NCI-H524 (cell line): Measurements from ENCODE around the gene CHD1L.
"Not testable (repeated sequence)": the region's sequence is repeated elsewhere in the genome, so short reads cannot be mapped to it uniquely, and the experiment has no call there.

Experiments
- DNase-seq, 2 experiments: peaks; one replicate each; lab custom pipeline; 2025; lab: John Stamatoyannopoulos, UW

CHD1L gene

GRCh38 chr1:147233903-147234302 lies 8.6 kb upstream of the CHD1L start:
- DNase-seq: not testable (repeated sequence)

DNA sequence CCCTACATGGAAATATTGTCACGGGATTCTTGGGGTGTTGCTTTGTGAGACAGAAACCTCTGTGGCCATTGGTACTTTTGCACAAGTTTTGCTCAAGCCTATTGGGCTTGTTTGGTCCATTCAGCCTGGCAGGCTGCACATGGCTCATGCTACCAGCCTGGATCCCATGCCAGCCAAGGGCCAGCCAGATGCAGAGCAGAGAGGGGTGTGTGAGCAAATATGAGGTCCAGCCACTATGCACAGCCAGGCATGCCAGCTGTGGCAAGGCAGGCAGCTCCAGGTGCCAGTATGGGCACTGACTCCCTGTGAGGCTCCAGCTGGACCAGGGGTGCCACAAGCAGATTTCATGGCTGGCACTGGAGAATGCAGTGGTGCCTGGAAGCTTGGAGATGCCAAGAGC lies 6.7 kb upstream of the CHD1L start:
- no peak for DNase-seq

DNA sequence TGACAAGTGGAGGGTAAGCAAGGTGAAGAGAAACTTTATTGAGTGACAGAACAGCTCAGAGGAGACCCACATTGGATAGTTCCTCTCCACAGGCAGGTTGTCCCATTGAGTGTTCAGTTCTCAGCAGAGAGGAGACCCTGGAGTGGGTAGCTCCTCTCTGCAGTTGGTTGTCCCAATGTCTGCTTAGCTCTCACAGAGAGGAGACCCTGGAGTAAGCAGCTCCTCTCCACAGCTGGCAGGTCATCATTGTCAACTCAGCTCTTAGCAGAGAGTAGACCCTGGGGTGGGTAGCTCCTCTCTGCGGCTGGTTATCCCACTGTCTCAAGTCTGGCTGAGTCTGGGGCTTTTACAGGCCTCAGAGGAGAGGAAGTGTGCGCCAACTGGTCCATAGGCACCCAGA lies 6.0 kb upstream of the CHD1L start:
- DNase-seq: no peak

- no peak for DNase-seq
Measured at GRCh38 chr1:147236959-147237791, 5.3 kb upstream of the CHD1L start.

DNA sequence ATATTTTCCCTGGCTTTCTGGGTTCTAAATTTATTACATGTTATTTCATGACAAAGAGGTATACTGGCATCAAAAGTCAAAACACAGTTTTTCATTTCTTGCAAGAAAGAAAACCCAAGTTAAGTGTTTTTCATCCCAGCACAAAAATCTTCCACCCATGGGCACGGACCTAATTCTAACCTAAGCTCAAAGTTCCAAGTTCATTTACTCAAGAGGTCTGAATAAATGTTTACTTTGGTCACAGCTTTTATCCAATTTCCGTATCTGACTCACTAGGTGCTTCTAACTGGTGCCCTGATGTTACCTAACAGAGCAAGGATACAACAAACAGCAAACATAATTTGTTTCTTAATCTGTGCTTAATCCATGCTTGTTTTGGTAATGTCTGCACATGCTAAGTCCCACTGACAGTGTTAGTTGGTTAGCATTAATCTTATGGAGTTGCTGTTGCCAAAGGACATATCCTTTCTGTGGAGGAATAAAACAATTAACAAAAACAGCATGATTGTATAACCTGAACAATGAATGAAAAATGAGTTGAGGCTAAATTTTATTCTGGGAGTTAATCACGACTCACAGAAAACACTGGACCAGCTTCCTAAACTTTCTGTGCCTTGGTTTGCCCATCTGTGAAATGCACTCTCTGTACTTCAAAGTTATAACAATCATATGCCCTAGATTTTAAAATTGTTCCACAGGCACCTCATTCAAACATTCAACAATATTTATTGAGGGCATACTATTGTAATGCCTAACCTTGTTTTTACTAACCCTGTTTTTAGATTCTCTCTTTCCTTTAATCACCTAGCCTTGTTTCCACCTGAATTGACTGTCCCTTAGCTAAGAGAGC lies 4.2 kb upstream of the CHD1L start:
- no peak for DNase-seq

DNA sequence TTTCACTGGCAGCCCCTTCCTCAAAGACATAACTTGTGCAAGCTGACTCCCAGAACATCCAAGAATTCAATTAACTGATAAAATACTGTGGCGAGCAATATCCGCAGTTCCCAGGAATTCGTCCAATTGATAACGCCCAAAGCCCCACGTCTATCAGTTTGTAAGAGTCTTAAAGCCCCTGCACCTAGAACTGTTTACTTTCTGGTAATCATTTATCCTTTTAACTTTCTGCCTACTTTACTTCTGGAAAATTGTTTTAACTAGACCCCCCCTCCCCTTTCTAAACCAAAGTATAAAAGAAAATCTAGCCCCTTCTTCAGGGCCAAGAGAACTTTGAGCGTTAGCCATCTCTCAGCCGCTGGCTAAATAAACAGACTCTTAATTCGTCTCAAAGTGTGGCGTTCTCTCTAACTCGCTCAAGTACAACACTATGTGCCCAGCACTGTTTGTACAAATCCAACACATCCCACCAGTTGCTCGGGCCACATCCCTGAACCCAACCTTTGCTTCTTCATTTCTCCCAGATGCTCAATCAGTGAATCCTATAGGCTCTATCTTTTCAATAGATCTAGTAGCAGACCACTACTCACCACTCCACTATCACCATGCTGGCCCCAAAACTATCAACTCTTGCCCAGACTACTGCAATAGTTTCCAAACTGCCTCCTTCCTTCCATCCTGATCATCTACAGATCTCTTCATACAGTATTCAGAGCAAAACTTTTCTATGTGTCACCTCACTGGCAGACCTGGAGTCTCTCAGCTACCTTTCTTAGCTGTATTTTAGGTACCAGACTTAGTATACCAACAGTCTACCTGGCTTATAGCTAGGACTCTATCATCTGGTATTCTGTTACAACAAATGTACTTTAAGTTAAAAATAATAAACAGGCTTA lies 3.3 kb upstream of the CHD1L start:
- no peak for DNase-seq

DNA sequence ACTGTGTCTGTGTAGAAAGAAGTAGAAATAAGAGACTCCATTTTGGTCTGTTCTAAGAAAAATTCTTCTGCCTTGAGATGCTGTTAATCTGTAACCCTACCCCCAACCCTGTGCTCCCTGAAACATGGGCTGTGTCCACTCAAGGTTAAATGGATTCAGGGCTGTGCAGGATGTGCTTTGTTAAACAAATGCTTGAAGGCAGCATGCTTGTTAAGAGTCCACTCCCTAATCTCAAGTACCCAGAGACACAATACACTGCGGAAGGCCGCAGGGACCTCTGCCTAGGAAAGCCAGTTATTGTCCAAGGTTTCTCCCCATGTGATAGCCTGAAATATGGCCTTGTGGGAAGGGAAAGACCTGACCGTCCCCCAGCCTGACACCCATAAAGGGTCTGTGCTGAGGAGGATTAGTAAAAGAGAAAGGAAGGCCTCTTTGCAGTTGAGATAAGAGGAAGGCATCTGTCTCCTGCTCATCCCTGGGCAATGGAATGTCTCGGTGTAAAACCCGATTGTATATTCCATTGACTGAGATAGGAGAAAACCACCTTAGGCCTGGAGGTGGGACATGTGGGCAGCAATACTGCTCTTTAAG lies 2.3 kb upstream of the CHD1L start:
- DNase-seq: not testable (repeated sequence)

DNA sequence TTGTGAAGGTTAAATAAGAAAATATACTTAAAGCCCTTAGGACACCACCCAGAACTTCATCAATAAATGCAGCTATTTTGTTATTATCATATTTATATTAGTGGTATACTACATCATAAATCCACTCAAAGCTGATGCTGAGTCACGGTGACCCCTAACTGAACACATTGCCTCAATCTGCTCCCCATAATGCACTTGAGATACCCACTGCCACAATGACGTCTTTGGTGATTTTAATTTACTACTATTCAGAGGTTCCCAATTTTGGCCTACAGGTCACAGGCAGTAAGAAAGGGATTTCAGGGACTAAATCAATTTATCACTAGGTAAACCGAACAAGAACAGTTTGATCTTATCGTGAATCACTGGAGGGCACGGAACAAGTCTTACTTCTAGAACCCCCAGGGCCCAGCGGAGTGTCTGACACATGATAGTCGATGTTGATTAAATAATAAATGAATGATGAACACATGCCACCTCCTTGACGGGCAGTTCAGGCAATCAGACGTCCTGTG lies 493 bp upstream of the CHD1L start:
- no peak for DNase-seq

GRCh38 chr1:147243228-147243685 lies 773 bp downstream of the CHD1L start:
- DNase-seq: peak; percentile 36 to 60

GRCh38 chr1:147243841-147244240 lies 1.4 kb downstream of the CHD1L start:
- no peak for DNase-seq

GRCh38 chr1:147245129-147245528 lies 2.6 kb downstream of the CHD1L start:
- no peak for DNase-seq

- no peak for DNase-seq
Measured at GRCh38 chr1:147245586-147246021, 3.1 kb downstream of the CHD1L start.

- DNase-seq: no peak
Measured at GRCh38 chr1:147246044-147246690, 3.7 kb downstream of the CHD1L start.

DNA sequence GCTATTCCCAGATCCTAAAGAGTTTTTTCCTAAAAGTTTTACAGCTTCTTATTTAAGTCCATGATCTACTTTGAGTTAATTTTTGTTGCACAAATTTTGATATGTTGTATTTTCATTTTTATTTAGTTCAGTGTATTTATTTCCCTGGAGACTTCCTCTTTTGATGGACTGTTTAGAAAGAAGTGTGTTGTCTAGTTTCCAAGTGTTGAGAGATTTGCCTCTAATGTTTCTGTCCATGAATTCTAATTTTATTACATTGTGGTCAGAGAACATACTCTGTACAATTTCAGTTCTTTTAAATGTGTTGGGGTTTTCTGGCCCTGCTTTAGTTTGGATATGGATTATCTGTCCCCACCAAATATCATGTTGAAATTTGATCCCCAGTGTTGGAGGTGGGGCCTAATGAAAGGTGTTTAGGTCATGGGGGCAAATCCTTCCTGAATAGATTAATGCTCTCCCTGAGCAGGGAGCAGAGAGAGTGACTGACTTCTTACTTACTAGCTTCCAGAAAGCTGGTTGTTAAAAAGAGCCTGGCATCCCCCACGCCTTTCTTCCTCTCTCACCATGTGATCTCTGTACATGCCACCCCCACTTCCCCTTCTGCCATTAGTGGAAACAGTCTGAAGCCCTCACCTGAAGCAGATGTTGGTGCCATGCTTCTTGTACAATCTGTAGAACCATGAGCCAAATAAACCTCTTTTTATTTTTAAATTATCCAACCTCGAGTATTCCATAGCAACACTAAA lies 4.6 kb downstream of the CHD1L start:
- no peak for DNase-seq

GRCh38 chr1:147247656-147248238 lies 5.3 kb downstream of the CHD1L start:
- DNase-seq: no peak

DNA sequence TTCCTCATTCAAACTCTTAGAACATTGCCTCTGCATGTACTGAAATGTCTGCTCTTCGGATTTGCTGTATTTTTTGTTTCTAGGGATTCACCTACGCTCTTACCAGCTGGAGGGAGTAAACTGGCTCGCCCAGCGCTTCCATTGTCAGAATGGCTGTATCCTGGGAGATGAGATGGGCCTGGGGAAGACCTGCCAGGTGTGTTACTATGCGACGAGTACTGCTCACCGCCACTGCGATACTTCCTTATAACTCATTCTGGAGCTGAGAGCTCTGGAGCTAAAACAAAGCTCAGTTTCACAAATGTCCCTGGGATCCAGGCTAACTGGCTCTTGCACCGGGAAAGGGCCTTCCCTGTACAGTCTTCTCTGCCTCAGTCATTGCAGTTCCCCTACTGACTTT lies 10.1 kb downstream of the CHD1L start:
- no peak for DNase-seq

GRCh38 chr1:147260956-147261355 lies 18.5 kb downstream of the CHD1L start:
- no peak for DNase-seq

GRCh38 chr1:147264158-147264768 lies 21.8 kb downstream of the CHD1L start:
- DNase-seq: no peak

DNA sequence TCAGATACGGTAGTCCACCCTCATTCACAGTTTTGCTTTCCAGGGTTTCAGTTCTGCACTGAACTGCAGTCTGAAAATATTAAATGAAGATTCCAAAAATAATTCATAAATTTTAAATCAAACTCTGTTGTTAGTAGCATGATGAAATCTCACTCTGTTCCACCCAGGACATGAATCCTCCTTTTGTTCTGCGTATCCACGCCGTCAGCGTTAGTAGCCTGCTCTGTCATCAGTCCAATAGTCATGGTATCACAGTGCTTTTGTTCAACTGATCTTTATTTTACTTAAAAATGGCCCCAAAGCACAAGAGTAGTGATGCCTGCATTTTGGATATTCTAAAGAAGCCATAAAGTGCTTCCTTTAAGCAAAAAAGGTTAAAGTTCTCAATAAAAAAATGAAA lies 23.9 kb downstream of the CHD1L start:
- no peak for DNase-seq
